Endothelial cell of hepatic sinusoid (primary cell): ENCODE data around the gene RACK1.

ENCODE experiments used
- in situ Hi-C: cut with HindIII; loops from 2 replicates; pipeline ENCODE4 v1.10.0; 2017; ENCODE audit warnings: low sequenced_read_pairs

Gene RACK1

GRCh38 chr5:181199881-181200638 lies 43.6 kb downstream of the RACK1 start:
- in situ Hi-C loops = loop anchor here (5.0 kb wide), 1 partner anchor 37 kb away; no protein-coding TSS in a partner anchor

DNA sequence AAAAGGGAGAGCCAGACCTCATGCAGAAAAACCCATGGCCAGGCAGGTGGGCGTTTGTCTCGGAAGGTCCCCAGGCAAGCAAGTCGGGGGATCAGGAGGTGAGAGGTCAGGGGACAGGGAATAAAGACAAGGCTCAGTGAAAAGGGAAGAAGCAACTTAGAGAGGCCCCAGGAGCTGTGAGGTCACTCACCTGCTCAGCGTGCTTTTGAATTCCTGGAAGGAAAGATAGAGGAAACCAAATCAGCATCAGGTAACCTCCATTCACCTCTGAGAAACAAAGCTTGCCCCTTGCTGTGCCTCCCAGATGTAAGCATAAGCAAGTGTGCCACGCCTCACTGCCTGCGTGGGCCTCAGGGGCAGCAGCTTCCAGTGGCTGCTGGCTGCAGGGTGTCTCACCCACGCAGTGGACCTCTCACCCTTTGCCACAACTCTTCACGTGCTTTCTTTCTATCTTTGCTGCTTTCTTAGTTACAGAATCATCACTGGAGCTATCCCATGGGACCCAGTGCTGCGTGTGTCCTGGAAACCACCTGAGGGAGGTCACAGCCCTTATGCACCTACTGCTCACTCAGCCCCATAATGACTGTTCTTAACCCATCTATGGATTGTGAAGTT lies 44.7 kb downstream of the RACK1 start:
- in situ Hi-C loops = loop anchor here (5.0 kb wide), 1 partner anchor 38 kb away; no protein-coding TSS in a partner anchor

DNA sequence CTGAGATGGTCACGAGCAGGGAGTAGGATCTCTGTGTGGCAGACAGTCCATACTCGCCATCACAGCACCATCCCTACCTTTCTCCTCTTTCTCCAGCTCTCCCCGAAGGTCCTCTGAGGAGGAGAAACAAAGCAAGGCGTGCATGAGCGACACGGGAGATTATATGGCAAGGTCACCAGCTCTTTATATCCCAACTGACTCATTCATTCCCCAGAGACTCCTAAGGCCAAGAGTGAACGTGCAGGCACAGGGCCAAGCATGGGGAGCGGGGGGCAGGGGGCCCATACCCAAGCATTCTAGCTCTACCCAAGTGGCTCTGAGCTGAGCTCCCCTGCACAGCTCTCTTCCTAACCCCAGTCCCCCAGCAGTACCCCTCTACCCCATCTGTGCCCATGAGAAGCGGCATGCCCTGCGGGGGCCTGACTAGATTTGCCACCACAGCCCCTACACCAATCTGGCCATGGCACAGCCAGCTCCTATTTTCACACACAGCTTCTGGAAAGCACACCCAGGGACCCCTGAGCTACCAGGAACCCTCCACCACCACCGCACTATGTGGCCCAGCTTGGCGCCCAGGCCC lies 45.5 kb downstream of the RACK1 start:
- in situ Hi-C loops = loop anchor here (5.0 kb wide), 1 partner anchor 39 kb away; no protein-coding TSS in a partner anchor

DNA sequence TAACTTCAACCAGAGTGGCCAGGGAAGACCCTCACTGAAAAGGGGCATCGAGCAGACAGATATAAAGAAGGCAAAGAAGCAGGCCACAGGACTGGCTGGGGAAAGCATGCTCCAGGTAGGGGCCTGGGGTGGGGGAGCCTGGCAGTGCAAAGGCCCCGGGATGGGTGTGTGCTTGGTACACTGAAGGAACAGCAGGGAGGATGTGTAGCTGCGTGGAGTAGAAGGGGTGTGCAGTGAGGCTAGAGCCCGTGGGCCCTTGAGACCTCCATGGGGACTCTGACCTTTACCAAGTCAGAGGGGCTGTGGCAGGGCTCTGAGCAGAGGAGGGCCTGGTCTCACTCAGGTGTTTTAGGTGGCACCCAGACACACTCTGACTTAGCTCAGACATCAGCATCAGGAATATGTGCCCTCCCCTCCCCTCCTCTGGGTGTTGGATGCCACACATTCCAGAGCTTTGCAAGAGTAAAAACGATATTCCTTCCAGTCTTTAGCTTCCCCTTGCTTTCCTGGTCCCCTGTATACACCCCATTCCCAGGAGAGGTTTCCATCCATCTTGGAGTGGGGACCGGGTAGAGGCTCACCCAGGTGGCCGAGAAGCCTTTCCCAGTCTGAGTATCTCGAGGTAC lies 46.3 kb downstream of the RACK1 start:
- in situ Hi-C loops = loop anchor here (5.0 kb wide), 1 partner anchor 40 kb away; no protein-coding TSS in a partner anchor

- in situ Hi-C loops = loop anchor here (5.0 kb wide), 1 partner anchor 42 kb away; no protein-coding TSS in a partner anchor
Observed at GRCh38 chr5:181195249-181195761, 48.4 kb downstream of the RACK1 start.

DNA sequence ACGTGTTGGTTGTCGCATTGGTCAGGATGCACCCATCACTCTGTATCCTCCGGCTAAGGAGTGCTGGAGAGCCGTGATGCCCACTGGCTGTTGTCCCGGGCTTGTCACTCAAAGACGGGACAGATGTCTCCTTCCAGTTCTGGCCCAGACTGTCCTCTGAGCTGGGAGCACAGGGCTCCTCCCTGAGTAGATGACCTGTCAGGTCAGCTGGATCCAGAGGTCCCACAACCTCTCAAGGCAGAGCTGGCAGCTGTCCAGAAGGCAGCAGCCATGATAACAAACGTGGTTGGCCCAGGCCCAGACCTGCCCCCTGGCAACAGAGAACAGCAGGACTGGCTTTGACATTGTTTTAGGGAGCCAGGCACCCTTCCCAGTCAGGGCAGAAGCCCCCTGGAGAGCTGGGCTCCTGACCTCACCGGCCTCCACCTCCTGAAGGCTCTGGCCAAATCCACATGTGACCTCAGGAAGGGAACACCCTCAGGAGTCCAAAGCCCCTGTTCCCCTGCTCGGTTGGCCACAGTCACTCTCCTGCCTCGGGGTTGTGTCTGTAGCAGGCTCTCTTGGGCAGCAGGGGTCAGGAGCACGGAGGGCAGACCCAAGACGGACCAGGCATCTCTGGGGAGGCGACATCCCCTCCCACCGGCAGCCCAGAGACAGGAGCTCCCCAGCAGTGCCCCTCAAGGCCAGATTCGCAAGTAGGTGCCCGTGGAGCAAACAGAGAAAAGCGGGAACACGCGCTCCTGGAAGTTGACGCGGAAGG lies 49.0 kb downstream of the RACK1 start:
- in situ Hi-C loops = loop anchor here (5.0 kb wide), 1 partner anchor 43 kb away; no protein-coding TSS in a partner anchor

DNA sequence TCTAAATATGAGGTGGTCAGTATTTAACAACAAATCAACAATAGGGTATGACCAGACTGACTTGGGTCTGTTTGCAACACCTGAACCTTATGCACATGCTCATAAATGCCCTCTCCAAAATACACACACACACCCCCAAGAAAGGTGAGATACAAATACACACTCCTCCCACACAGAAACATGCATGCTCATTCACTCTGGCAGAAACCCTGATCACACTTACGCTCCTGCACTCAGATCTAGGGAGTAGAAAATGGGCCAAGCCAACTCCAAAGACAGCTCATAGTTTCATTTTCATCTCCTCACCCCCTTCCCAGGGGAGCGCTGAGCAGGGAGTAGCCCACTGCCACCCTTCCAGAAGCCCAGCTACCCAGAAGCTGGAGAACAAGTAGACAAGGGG lies 50.0 kb downstream of the RACK1 start:
- in situ Hi-C loops = no loop called here

- in situ Hi-C loops = no loop called here
Observed at GRCh38 chr5:181192337-181193046, 51.2 kb downstream of the RACK1 start.

GRCh38 chr5:181191526-181192336 lies 52.0 kb downstream of the RACK1 start:
- in situ Hi-C loops = no loop called here

DNA sequence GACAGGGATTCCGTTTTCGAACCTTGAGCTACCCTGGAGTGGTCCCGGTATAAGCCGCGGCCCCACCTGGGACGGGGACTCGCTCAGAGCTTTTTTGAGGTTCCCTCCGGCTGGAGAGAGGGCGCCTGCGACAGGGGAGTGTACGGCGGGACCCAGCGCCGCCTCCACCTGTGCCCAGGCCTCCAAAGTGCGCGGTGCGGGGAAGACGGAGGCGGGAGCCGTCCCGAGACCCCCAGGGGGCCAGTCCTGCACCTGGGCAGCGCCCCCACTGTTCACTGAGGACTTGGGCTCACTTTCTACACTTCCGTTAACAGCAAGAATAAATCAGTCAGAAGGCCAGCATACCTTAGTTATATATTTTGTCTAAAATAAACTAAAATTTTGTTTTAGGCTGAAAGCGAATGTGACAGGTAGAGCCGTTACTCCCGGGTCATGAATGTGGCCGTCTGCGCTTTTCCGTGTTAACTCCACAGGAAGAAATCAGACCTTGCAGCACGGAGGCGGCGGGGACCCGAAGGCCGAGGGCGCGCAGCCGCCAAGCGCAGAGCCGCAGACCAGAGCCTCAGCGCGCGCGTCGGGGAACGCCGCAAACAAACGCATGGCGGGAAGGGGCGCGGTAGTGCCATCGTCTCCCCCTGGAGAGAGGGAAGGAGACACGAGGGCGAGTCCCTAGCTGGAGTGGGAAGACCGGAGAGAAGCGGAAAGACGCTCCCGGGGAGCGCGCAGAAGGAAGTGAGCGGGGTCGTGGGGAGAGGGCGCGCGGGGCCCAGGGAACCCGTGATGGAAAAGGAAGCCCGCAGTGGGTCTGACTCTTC lies 52.8 kb downstream of the RACK1 start:
- in situ Hi-C loops = no loop called here

GRCh38 chr5:181189962-181190710 lies 53.6 kb downstream of the RACK1 start:
- in situ Hi-C loops = no loop called here

DNA sequence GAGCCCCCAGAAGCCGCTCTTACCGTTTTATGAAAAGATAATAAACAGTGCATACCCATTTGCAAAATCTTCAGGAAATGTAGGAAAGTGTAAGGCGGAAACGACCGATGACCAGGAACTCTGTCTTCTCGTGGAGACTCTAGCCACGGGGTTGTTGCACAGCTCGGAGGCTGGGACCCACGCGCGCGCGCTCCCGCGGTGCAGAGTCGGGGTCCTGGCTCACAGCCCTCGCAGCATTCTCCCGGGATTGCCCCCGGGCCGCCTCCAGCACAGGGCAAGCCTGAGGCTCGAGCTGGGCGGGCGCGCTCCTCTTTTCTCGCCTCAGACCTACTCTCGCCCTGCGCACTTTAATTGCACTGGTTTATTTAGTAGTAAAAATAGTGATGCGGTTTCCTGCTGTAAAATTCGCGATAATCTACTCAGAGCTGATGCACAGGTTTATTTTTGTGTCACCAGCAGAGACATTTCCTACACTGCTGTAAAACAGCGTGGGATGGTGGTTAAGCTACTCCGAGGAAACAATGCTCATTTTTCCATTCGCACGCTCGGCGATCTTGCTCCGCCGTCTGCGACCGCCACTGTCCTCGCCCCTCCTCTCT lies 54.2 kb downstream of the RACK1 start:
- in situ Hi-C loops = no loop called here

GRCh38 chr5:181188700-181189362 lies 54.9 kb downstream of the RACK1 start:
- in situ Hi-C loops = no loop called here

GRCh38 chr5:181187500-181188213 lies 56.0 kb downstream of the RACK1 start:
- in situ Hi-C loops = no loop called here

GRCh38 chr5:181186986-181187499 lies 56.7 kb downstream of the RACK1 start:
- in situ Hi-C loops = no loop called here
